ENCODE results near the gene RASD2.

- no peak for TF ChIP-seq POLR2AphosphoS5 (IDR thresholded peaks at IDR 0.05; ENCODE audit: insufficient read depth in 1 of 2, low read depth in 1 of 2)
- no peak for TF ChIP-seq CTCF (IDR thresholded peaks at IDR 0.05)
Measured at GRCh38 chr22:35509960-35510359, 30.7 kb upstream of the RASD2 start.

Measured in vagina (tissue), 2 donors.